ENCODE data around the gene EPHA1. TPM values are rescaled to one million over a fixed set of nuclear protein-coding genes. Genes with fewer than 3 reads are reported as not detected.

Gene EPHA1
- total RNA-seq, 1 donor from 2014 or later = 2.6 TPM

DNA sequence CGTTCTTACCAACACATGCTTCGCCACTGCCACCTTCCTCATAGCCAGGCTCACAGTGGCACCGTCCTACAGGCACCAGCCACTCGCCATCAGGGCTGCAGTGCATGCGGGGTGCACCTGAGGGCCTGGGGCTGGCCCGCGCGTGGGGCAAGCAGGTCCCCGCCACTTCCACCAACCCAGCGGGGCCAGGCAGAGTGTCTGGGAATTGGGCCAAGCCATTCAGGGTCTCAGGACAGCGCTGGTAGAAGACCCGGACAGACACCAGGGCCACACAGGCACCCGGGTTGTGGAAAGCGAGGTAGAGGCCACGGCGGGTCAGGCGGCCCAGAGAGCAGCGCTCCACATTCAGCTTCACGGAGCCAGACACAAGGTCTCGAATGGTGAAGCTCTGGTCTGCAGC, 9.0 kb downstream of the EPHA1 start:
- Histone ChIP-seq H4K20me1 (ENCODE audit: insufficient read depth, low read length) (peaks cover 5% of the 10 kb centered on the region), H3K4me2 (ENCODE audit: low read length) (no peak overlapping the region), H3K9ac (ENCODE audit: low read length) (no peak overlapping the region), H3K4me3 (ENCODE audit: insufficient read depth, low read depth, low read length) (no peak overlapping the region), H2AFZ (ENCODE audit: low read depth, low read length) (no peak overlapping the region), H3K79me2 (ENCODE audit: insufficient read depth, low read length) (no peaks in the 10 kb centered on the region), H3K27me3 (ENCODE audit: insufficient read depth, low read length) (peaks cover 12% of the 10 kb centered on the region), H3K9me3 (ENCODE audit: insufficient read depth, low read depth, low read length) (no peaks in the 10 kb centered on the region), H3K36me3 (ENCODE audit: insufficient read depth, low read length) (no peaks in the 10 kb centered on the region), H3K4me1 (ENCODE audit: insufficient read depth, low read length) (no peaks in the 10 kb centered on the region), H3K27ac (ENCODE audit: low read depth, low read length) (no peak overlapping the region)
- Mint-ChIP-seq H3K4me3 (ENCODE audit: unreplicated experiment) (no peak overlapping the region), H3K27me3 (ENCODE audit: low read depth, unreplicated experiment) (peaks cover 11% of the 10 kb centered on the region), H3K36me3 (ENCODE audit: low read depth, unreplicated experiment) (peaks cover 2% of the 10 kb centered on the region), H3K4me1 (ENCODE audit: low read depth, unreplicated experiment) (no peaks in the 10 kb centered on the region), H3K9me3 (ENCODE audit: unreplicated experiment) (no peaks in the 10 kb centered on the region), H3K27ac (ENCODE audit: unreplicated experiment) (no peak overlapping the region)
- FAIRE-seq (no peak), DNase-seq (ENCODE audit: low read depth) (no peak)
- TF ChIP-seq, protein P1, sequence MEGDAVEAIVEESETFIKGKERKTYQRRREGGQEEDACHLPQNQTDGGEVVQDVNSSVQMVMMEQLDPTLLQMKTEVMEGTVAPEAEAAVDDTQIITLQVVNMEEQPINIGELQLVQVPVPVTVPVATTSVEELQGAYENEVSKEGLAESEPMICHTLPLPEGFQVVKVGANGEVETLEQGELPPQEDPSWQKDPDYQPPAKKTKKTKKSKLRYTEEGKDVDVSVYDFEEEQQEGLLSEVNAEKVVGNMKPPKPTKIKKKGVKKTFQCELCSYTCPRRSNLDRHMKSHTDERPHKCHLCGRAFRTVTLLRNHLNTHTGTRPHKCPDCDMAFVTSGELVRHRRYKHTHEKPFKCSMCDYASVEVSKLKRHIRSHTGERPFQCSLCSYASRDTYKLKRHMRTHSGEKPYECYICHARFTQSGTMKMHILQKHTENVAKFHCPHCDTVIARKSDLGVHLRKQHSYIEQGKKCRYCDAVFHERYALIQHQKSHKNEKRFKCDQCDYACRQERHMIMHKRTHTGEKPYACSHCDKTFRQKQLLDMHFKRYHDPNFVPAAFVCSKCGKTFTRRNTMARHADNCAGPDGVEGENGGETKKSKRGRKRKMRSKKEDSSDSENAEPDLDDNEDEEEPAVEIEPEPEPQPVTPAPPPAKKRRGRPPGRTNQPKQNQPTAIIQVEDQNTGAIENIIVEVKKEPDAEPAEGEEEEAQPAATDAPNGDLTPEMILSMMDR (IDR thresholded peaks at IDR 0.05; ENCODE audit: insufficient read depth, low read depth, low read length) = no peak
- no peak for TF ChIP-seq EZH2 (IDR thresholded peaks at IDR 0.05; ENCODE audit: insufficient read depth, low read length)

DNA sequence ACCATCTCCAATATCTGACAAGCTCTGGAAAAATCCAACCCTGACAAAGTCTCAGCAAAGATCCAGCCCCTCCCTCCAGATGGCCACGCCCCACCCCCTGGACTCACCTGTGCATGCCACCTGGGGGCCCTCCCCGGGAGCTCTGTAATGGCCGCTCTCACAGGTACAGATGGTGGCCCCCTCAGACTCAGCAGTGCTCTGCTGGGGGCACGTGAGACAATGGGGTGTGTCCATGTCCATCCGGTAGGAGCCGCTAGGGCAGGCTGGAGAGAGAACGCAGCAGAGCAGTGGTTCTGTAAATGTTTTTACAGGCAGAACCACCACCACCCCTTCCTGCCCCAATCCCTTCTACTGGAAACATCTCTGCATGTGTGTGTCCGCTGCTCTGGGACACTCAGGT, 9.5 kb downstream of the EPHA1 start:
- Histone ChIP-seq H2AFZ (ENCODE audit: low read depth, low read length) (no peak overlapping the region), H3K27ac (ENCODE audit: low read depth, low read length) (no peak overlapping the region), H3K4me1 (ENCODE audit: insufficient read depth, low read length) (no peaks in the 10 kb centered on the region), H3K27me3 (ENCODE audit: insufficient read depth, low read length) (peaks cover 12% of the 10 kb centered on the region), H3K9ac (ENCODE audit: low read length) (no peak overlapping the region), H3K4me3 (ENCODE audit: insufficient read depth, low read depth, low read length) (no peak overlapping the region), H4K20me1 (ENCODE audit: insufficient read depth, low read length) (peaks cover 5% of the 10 kb centered on the region), H3K36me3 (ENCODE audit: insufficient read depth, low read length) (no peaks in the 10 kb centered on the region), H3K4me2 (ENCODE audit: low read length) (no peak overlapping the region), H3K9me3 (ENCODE audit: insufficient read depth, low read depth, low read length) (no peaks in the 10 kb centered on the region), H3K79me2 (ENCODE audit: insufficient read depth, low read length) (no peaks in the 10 kb centered on the region)
- no peak for DNase-seq (ENCODE audit: low read depth)
- Mint-ChIP-seq H3K36me3 (ENCODE audit: low read depth, unreplicated experiment) (peaks cover 2% of the 10 kb centered on the region), H3K4me1 (ENCODE audit: low read depth, unreplicated experiment) (no peaks in the 10 kb centered on the region), H3K4me3 (ENCODE audit: unreplicated experiment) (no peak overlapping the region), H3K27me3 (ENCODE audit: low read depth, unreplicated experiment) (peaks cover 11% of the 10 kb centered on the region), H3K27ac (ENCODE audit: unreplicated experiment) (no peak overlapping the region), H3K9me3 (ENCODE audit: unreplicated experiment) (no peaks in the 10 kb centered on the region)
- TF ChIP-seq, protein P1 (IDR thresholded peaks at IDR 0.05; ENCODE audit: insufficient read depth, low read depth, low read length) = no peak
- TF ChIP-seq EZH2 (IDR thresholded peaks at IDR 0.05; ENCODE audit: insufficient read depth, low read length) = no peak
- no peak for FAIRE-seq

DNA sequence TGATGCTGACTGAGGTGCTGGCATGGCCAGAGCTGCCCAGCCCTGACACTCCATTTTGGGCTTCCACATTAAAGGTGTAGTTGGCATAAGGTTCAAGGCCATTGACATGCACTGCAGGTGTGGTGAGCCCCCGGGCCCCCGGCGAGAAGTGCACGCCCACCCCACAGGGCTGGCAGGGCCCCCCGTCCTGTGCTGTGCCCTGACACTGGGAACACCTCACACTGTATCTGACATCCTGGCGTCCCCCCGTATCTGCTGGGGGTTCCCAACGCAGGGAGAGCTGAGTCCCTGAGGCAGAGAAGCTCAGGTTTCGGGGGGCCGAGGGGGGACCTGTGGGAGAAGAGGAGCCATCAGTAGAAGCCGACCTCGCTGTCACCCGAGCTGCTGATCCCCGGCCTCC, 10.0 kb downstream of the EPHA1 start:
- no peak for DNase-seq (ENCODE audit: low read depth)
- peaks cover 11% of the 10 kb centered on the region for H3K27me3 Mint-ChIP-seq (ENCODE audit: low read depth, unreplicated experiment)
- peaks cover 2% of the 10 kb centered on the region for H3K36me3 Mint-ChIP-seq (ENCODE audit: low read depth, unreplicated experiment)

More for the DNA sequence above, 10.0 kb downstream of the EPHA1 start:
- no peak overlapping the region for H3K4me3 ChIP-seq (ENCODE audit: insufficient read depth, low read depth, low read length)
- TF ChIP-seq, protein P1 (IDR thresholded peaks at IDR 0.05; ENCODE audit: insufficient read depth, low read depth, low read length) = no peak
- TF ChIP-seq EZH2 (IDR thresholded peaks at IDR 0.05; ENCODE audit: insufficient read depth, low read length) = no peak
- no peaks in the 10 kb centered on the region for H3K9me3 ChIP-seq (ENCODE audit: insufficient read depth, low read depth, low read length)
- no peaks in the 10 kb centered on the region for H3K4me1 Mint-ChIP-seq (ENCODE audit: low read depth, unreplicated experiment)
- peaks cover 10% of the 10 kb centered on the region for H4K20me1 ChIP-seq (ENCODE audit: insufficient read depth, low read length)
- no peak overlapping the region for H3K4me3 Mint-ChIP-seq (ENCODE audit: unreplicated experiment)
- no peaks in the 10 kb centered on the region for H3K9me3 Mint-ChIP-seq (ENCODE audit: unreplicated experiment)
- no peak overlapping the region for H3K9ac ChIP-seq (ENCODE audit: low read length)
- no peak overlapping the region for H3K27ac ChIP-seq (ENCODE audit: low read depth, low read length)
- H3K27ac Mint-ChIP-seq (ENCODE audit: unreplicated experiment) = no peak overlapping the region
- no peaks in the 10 kb centered on the region for H3K36me3 ChIP-seq (ENCODE audit: insufficient read depth, low read length)
- no peaks in the 10 kb centered on the region for H3K4me1 ChIP-seq (ENCODE audit: insufficient read depth, low read length)
- no peak overlapping the region for H2AFZ ChIP-seq (ENCODE audit: low read depth, low read length)
- no peaks in the 10 kb centered on the region for H3K79me2 ChIP-seq (ENCODE audit: insufficient read depth, low read length)
- no peak for FAIRE-seq
- H3K27me3 ChIP-seq (ENCODE audit: insufficient read depth, low read length) = peaks cover 12% of the 10 kb centered on the region
- H3K4me2 ChIP-seq (ENCODE audit: low read length) = no peak overlapping the region

All from astrocyte (in vitro differentiated cells and primary cell).